GM19035 (cell line): ENCODE results near the gene MYO1G.
"Not testable (repeated sequence)": the region's sequence is repeated elsewhere in the genome, so short reads cannot be mapped to it uniquely, and the experiment has no call there.

Experiments
- ATAC-seq: cut with Tn5 transposase; IDR thresholded peaks from one replicate; pipeline ENCODE4 v1.9.1; 2021; ENCODE audit not compliant: unreplicated experiment

MYO1G gene

DNA sequence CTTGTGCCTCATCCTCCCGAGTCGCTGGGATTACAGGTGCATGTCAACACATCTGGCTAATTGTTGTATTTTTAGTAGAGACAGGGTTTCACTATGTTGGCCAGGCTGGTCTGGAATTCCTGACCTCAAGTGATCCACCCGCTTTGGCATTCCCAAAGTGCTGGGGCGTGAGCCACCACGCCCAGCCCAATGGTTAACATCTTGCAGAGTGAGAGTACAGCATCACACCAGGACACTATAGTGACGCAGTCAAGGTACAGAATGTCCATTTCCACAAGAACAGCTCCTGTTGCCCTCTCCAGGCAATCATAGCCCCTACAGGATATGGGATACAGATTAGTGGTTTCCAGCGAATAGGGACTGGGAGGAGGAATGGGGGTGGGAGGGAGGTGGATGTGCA is 34.0 kb downstream of the MYO1G start:
- no peak for ATAC-seq

DNA sequence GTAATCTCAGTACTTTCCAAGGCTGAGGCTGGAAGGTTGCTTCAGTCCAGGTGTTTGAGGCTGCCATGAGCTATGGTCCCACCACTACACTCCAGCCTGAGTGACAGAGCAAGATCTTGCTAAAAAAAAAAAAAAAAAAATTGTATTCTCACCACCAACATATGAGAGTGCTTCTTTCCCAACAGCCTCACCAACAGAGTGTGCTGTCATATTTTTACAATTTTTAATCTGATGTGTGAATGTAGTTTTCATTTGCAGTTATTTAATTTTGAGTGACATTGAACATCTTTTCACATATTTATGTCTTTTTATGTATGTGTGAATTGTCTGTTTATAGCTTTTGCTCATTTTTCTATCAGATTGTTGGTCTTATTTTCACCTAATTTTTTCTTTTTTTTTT is 35.2 kb downstream of the MYO1G start:
- ATAC-seq, result no peak

DNA sequence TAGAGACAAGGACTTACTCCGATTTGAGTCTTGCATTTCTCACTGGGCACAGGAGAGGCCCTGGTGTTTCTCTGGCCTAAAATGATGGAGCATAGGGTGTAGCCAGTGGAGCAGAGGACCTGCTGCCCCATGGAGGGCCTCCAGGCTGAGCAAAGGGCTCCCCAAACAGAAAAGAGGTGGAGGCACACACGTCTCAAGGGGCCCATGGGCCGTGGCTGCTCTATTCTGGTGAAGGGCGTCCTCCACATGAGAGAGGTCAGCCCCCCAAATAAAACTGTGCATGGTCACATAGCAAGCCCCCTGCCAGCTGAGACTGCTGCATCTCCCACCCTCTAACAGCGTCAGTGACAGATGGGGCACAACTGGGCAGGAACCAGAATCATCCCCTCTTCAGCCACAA is 41.4 kb downstream of the MYO1G start:
- no peak for ATAC-seq

DNA sequence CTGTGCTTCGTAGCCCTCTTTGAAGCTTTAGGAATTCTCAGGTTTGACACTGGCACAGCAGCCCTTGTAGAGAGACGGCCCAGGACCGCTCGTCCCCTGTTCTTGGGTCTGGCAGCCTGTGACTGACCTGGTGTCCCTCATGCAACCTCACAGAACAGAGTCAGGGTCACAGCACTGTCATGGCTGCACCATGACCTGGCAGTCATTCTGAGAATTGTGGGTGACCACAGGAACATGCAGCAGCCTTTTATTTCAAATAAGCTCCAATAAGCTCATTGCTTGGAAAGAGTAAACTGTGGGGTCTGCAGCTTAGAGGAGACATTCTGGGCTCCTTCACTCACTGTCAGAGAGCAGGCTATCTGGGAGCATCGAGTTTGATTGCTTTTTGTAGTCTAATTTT is 42.5 kb downstream of the MYO1G start:
- no peak for ATAC-seq

DNA sequence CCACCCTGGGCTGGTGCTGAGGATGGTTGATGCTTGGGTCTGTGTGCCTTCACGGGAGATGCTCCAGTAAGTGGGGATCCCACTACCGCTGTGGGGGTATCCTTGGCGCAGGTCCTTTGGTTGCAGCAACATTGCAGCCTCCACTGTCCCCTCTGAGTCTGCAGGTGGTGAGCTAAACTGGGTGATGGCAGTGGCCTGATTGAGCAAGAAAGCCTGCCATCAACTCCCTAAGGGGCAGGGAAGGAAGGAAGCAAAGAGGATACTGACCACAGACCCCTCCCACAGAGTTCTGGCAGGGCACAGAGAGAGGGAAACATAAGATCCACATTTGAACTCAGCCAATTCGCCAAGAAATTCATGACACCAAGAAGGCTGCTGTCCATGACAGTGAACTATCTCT is 43.2 kb downstream of the MYO1G start:
- no peak for ATAC-seq

DNA sequence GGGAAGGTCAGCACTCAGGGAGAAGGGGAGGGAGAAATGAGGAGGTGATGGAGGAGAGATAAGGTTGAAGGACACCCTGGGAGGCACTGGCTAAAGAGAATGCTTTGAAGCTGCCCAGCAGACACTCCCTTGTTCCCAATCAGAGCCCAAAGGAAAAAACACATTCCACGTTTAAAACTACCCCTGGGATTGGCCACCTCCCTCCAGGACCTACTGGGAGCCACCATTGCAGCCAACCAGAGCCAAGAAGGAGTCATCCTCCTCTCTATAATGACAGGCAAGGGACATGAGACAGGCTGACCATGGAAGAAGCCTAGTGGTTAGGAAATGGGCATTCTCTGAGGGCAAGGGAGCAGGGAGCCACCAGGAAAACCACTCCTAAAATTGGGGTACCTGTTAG is 43.8 kb downstream of the MYO1G start:
- no peak for ATAC-seq

DNA sequence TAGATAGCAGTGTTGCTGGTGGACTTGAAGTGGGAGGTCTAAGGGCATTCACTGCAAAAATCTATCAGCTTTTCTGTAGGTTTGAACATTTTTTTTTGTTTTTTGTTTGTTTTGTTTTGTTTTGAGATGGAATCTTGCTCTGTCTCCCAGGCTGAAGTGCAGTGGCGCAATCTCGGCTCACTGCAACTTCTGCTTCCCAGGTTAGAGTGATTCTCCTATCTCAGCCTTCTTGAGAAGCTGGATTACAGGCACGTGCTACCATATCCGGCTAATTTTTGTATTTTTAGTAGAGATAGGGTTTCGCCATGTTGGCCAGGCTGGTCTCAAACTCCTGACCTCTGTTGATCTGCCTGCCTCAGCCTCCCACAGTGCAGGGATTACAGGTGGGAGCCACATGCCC is 44.3 kb downstream of the MYO1G start:
- not testable (repeated sequence) for ATAC-seq

DNA sequence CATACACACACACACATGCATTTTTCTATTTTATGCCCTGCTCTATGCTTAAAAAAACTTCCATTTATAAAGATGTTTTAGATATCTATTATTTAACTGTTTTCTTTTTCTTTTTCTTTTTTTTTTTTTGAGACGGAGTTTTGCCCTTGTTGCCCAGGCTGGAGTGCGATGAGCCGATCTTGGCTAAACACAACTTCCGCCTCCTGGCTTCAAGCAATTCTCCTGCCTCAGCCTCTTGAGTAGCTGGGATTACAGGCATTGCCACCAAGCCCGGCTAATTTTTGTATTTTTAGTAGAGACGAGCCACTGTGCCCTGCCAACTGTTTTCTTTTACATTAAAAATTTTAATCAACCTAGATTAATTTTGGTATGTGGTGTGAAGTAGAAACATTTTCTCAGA is 47.9 kb downstream of the MYO1G start:
- ATAC-seq, result no peak

DNA sequence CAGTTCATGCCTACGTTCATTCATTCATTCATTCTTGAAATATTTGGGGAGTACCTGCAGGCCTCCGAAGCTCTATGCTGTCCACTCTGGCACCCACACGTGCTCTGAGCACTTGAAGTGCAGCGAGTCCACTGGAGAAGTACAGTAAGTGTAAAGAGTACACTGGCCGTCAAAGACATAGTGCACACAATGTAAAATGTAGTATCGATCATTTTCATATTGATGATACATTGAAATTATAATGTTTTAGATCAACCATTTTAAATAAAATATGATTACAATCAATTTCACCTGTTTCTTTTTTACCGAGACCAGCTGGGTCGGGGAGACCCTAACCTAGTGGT is 56.5 kb downstream of the MYO1G start:
- no peak for ATAC-seq

DNA sequence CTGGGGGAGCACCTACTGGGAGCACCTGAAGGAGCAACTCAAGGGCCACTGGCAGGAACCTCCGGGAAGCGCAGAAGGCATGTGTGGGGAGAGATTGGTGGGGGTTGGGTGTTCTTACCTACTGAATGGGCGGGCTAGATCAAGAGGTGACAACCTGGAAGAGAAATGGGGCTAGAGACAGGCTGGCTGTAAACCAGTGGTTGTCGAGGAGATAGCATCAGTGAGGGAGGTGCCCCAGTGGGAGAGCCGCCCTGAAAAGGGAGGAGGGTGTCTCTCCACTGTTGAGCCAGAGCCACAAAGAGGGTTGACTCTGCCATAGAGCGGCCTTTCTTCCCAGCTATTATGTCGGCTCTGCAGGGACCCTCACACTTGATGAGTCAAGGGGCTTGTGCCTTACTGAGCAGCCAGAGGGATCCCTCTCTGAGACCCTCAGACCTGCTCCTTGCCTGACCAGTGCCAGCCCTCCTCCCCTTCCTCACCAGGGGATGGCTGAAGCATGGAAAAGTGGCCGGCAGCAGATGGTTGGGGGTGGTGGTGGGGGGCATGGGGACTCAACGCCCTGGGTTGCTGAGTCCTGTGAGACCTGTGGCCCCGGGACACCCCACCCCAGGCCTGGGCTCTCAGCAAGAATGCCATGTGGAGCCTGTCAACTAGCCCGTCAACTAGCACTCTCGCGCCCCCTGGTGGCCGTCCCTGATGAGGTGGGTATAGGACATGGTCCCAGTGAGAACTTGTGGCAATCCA is 57.0 kb downstream of the MYO1G start:
- peak; percentile 85 for ATAC-seq

DNA sequence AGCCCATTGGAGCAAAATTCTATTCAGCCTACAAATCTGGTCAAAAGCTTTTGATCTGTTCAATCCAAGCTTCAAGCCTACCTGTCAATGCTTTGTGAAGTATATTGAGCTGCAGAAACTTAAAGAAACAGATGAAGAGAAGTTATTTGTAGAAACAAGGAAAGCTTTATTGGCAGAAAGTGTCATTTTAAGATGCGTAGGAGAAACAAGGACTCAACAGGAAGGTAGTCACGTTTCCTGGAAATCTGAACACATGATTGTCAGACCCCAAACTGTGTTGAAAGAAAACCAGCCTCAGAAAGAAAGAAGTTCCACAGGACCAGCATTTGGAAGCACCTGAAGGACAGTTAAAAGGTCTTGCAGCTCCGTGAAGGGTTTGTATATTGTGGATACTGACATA is 58.7 kb downstream of the MYO1G start:
- no peak for ATAC-seq

DNA sequence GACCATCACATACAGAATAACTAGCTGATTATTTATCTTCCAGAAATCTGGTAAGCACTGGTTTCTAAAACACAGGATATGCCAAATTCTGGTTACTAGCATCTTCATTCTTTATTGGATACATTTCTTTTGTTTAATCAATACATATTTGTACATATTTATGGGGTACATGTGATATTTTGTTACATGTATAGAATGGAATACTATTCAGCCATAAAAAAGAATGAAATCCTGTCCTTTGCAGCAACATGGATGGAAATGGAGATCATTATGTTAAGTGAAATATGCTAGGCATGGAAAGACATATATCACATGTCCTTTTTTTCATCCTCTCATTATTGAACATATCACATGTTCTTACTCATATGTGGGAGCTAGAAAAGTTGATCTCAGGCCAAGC is 60.8 kb downstream of the MYO1G start:
- ATAC-seq, result no peak

DNA sequence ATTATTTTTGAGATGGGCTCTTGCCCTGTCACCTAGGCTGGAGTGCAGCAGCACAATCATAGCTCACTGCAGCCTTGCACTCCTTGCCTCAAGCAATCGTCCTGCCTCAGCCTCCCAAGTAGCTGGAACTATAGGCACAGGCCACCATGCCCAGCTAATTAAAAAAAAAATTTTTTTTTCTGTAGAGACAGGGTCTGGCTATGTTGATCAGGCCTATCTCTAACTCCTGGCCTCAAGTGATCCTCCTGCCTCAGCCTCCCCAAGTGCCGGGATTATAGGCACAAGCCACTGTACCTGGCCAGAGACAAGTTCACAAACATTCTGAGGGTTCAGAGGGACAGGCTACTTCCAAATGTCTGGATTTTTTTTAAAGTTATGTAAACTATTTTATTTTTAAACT is 61.4 kb downstream of the MYO1G start:
- no peak for ATAC-seq

DNA sequence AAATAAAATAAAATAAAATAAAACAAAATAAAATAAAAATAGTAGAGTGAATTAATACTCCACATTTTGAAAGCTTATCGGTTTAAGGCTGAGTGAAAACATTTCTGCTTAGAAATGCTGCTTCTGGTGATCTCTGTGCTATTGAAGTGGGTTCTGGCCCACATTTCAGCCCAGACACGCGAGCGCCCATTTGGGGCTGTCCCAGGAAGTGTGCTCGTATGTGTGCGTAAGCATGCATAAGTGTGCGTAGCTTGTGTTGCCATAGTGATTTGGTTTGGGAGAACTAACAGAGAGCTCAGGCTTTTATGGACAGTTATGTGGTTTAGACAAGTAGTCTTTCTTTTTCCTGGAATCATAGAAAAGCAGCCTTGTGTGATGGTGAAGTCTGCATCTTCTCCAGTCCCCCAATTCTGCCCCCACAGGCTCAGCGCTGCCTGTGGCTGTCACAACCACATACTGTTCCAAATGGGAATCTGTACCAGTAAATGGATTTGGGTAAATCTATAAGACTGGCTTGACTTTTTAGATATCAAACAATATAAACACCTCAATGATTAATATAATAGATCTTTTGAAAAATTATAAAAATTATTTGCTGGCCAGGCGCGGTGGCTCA is 63.7 kb downstream of the MYO1G start:
- no peak for ATAC-seq

DNA sequence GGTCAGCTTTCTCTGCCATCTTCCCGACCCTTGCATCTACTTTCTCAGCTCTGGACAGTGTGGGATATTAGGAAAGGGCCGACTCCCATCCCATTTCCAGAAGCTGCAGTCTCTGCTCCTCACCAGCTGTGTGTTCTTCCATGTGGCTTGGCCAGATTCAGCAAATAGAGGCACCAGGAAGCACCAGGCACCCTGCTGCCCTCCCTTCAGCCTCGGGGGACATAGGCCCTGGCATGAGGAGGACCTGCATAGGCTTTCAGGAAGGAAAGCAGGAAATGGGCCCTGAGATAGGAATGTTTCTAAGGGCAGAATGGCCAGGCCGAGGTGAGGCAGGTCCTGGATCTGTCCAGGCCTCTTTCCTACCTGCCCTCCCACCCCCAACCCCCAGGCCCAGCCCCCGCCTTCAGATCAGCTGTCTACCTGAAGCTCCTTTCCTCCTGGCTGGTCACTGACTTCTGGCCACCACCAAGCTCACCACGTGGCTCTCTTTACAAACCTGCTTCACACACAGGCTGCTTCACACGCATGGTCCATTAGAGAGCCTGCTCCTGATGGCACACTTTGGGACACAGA is 66.0 kb downstream of the MYO1G start:
- no peak for ATAC-seq
